ENCODE results near the gene OR2A5. TPM values are rescaled to one million over a fixed set of nuclear protein-coding genes. Genes with fewer than 3 reads are reported as not detected.

OR2A5 gene
- total RNA-seq, result not detected

- H3K27me3 ChIP-seq, result no peaks in the 10 kb centered on the region
- DNase-seq (ENCODE audit: low spot score in 2 of 2), result no peak
- no peaks in the 10 kb centered on the region for H3K4me1 ChIP-seq
- 41 to 50% methylated on average over 1 of the region's 1 CpG for WGBS, 2 donors
- H3K27ac ChIP-seq, result no peak within 1 kb of the TSS
- no peaks in the 10 kb centered on the region for H3K36me3 ChIP-seq
- TF ChIP-seq POLR2A (IDR thresholded peaks at IDR 0.05), result no peak
- no peak for TF ChIP-seq CTCF (IDR thresholded peaks at IDR 0.05)
- TF ChIP-seq EP300 (IDR thresholded peaks at IDR 0.05), result no peak
- no peak within 1 kb of the TSS for H3K4me3 ChIP-seq
- no peaks in the 10 kb centered on the region for H3K9me3 ChIP-seq
These were observed at the start of gene OR2A5 for GRCh38 chr7:144048648-144049047. Gene OR2A5, plus strand, starts transcription at chr7:144048948. Its CDS starts 1,454 bp downstream, at chr7:144050402.

- no peak for DNase-seq (ENCODE audit: low spot score in 2 of 2)
- TF ChIP-seq EP300 (IDR thresholded peaks at IDR 0.05) (no peak), POLR2A (IDR thresholded peaks at IDR 0.05) (no peak), CTCF (IDR thresholded peaks at IDR 0.05) (no peak)
- 90 to 91% methylated on average over 4 of the region's 4 CpGs for WGBS, 2 donors
- Histone ChIP-seq H3K27me3 (no peaks in the 10 kb centered on the region), H3K27ac (no peak within 1 kb of the TSS), H3K9me3 (no peaks in the 10 kb centered on the region), H3K4me3 (no peak within 1 kb of the TSS), H3K4me1 (no peaks in the 10 kb centered on the region), H3K36me3 (no peaks in the 10 kb centered on the region)
These were observed 48.7 kb upstream of the OR2A5 start, which contains the start of gene OR6B1 for GRCh38 chr7:144000020-144000419. Gene OR6B1, plus strand, starts transcription at chr7:144000320. Its CDS starts 3,677 bp downstream, at chr7:144003997.

- H3K4me3 ChIP-seq, result no peak overlapping the region
- no peaks in the 10 kb centered on the region for H3K4me1 ChIP-seq
- H3K27me3 ChIP-seq, result no peaks in the 10 kb centered on the region
- no peaks in the 10 kb centered on the region for H3K9me3 ChIP-seq
- no peak overlapping the region for H3K27ac ChIP-seq
- WGBS, 2 donors, result 58% methylated on average over 3 of the region's 3 CpGs
- DNase-seq (ENCODE audit: low spot score in 2 of 2), result no peak
- no peak for TF ChIP-seq EP300 (IDR thresholded peaks at IDR 0.05)
- no peak for TF ChIP-seq CTCF (IDR thresholded peaks at IDR 0.05)
- no peak for TF ChIP-seq POLR2A (IDR thresholded peaks at IDR 0.05)
- H3K36me3 ChIP-seq, result no peaks in the 10 kb centered on the region
These were observed 47.2 kb upstream of the OR2A5 start for GRCh38 chr7:144001543-144001942.

- H3K27me3 ChIP-seq, result no peaks in the 10 kb centered on the region
- DNase-seq (ENCODE audit: low spot score in 2 of 2), result no peak
- TF ChIP-seq POLR2A (IDR thresholded peaks at IDR 0.05), result no peak
- no peak for TF ChIP-seq EP300 (IDR thresholded peaks at IDR 0.05)
- no peak for TF ChIP-seq CTCF (IDR thresholded peaks at IDR 0.05)
- H3K36me3 ChIP-seq, result no peaks in the 10 kb centered on the region
- no peak overlapping the region for H3K4me3 ChIP-seq
- H3K27ac ChIP-seq, result no peak overlapping the region
- WGBS, 2 donors, result 75 to 81% methylated on average over 5 of the region's 5 CpGs
- peaks cover 0 to 10% (median 0%) of the 10 kb centered on the region in 4 donors for H3K9me3 ChIP-seq
- no peaks in the 10 kb centered on the region for H3K4me1 ChIP-seq
These were observed 44.0 kb upstream of the OR2A5 start for GRCh38 chr7:144004703-144005102.

GRCh38 chr7:144006029-144006691, 42.6 kb upstream of the OR2A5 start:
- H3K27me3 ChIP-seq, result no peaks in the 10 kb centered on the region
- H3K4me1 ChIP-seq, result no peaks in the 10 kb centered on the region
- H3K36me3 ChIP-seq, result no peaks in the 10 kb centered on the region
- H3K4me3 ChIP-seq, result no peak overlapping the region
- WGBS, 2 donors, result 33 to 37% methylated on average over 1 of the region's 1 CpG
- no peak overlapping the region for H3K27ac ChIP-seq
- peaks cover 0 to 18% (median 0%) of the 10 kb centered on the region in 4 donors for H3K9me3 ChIP-seq
- no peak for DNase-seq (ENCODE audit: low spot score in 2 of 2)
- TF ChIP-seq EP300 (IDR thresholded peaks at IDR 0.05) (no peak), POLR2A (IDR thresholded peaks at IDR 0.05) (no peak), CTCF (IDR thresholded peaks at IDR 0.05) (no peak)

All from tibial nerve (tissue), 4 donors.